Naive thymus-derived CD4-positive, alpha-beta T cell (primary cell): ENCODE results near the gene IGFN1. TPM values are rescaled to one million over a fixed set of nuclear protein-coding genes. Genes with fewer than 3 reads are reported as not detected.

Source experiments
- ATAC-seq: fragments of 150-1000 bp; cut with Tn5 transposase; 2 replicates; pipeline ENCODE4 v1.10.0; 2021; ENCODE audit warnings: mild to moderate bottlenecking, moderate library complexity
- CTCF ChIA-PET: fragments of 350-600 bp; sonication (Branson Sonifier 250); formaldehyde crosslinking; loops from one replicate; lab custom pipeline; 2021; ENCODE audit warnings: antibody characterized with exemption; lab: Charles Lee
- POLR2A ChIA-PET: fragments of 350-600 bp; sonication (Branson Sonifier 250); formaldehyde crosslinking; loops from one replicate; lab custom pipeline; 2021; ENCODE audit warnings: antibody characterized with exemption, inconsistent platforms; lab: Charles Lee
- DNase-seq, 9 donors: peaks; one replicate each; pipeline versions ENCODE4 v3.0.0 to v3.0.0-alpha.2; 2020 to 2022; ENCODE audit warnings: mixed read lengths in 1 of 9
- H3K27ac ChIP-seq: one replicate; pipeline ENCODE4 v1.7.0; 2013; ENCODE audit warnings: mild to moderate bottlenecking, low read depth, low read length, moderate library complexity
- H3K27me3 ChIP-seq, 2 donors: one replicate each; pipeline ENCODE4 v1.7.0; 2013; ENCODE audit warnings: low read length in 2 of 2, mild to moderate bottlenecking in 2 of 2, moderate library complexity in 2 of 2; ENCODE audit not compliant: control insufficient read depth in 2 of 2, insufficient read depth in 2 of 2
- H3K36me3 ChIP-seq, 3 experiments: 1 replicate in 2 of 3; 2 replicates in 1 of 3; pipeline ENCODE4 v1.7.0; 2013; ENCODE audit warnings: low read length in 3 of 3, mild to moderate bottlenecking in 3 of 3, moderate library complexity in 1 of 3; ENCODE audit not compliant: insufficient read depth in 3 of 3, control insufficient read depth in 2 of 3
- H3K4me1 ChIP-seq, 2 donors: one replicate each; pipeline ENCODE4 v1.7.0; 2013; ENCODE audit warnings: low read length in 2 of 2, mild to moderate bottlenecking in 2 of 2, moderate library complexity in 1 of 2; ENCODE audit not compliant: control insufficient read depth in 2 of 2, insufficient read depth in 2 of 2
- H3K4me3 ChIP-seq: 2 replicates; pipeline ENCODE4 v1.7.0; 2013; ENCODE audit warnings: mild to moderate bottlenecking, low read length
- H3K9me3 ChIP-seq, 3 experiments: 1 replicate in 2 of 3; 2 replicates in 1 of 3; pipeline ENCODE4 v1.7.0; 2013; ENCODE audit warnings: low read length in 3 of 3; ENCODE audit not compliant: control insufficient read depth in 2 of 3
- H3K27ac Mint-ChIP-seq, 9 donors: one replicate each; pipeline ENCODE4 v1.8.0; 2020 to 2022; ENCODE audit warnings: mixed read lengths in 9 of 9, mild to moderate bottlenecking in 8 of 9, moderate library complexity in 5 of 9, inconsistent platforms in 2 of 9
- H3K27me3 Mint-ChIP-seq, 5 donors: one replicate each; pipeline ENCODE4 v1.8.0; 2021 to 2022; ENCODE audit warnings: mixed read lengths in 5 of 5, mild to moderate bottlenecking in 1 of 5
- H3K36me3 Mint-ChIP-seq, 5 donors: one replicate each; pipeline ENCODE4 v1.8.0; 2020 to 2022; ENCODE audit warnings: mixed read lengths in 5 of 5, mild to moderate bottlenecking in 3 of 5, inconsistent platforms in 1 of 5
- H3K4me1 Mint-ChIP-seq, 7 donors: one replicate each; pipeline ENCODE4 v1.8.0; 2020 to 2022; ENCODE audit warnings: mixed read lengths in 7 of 7, mild to moderate bottlenecking in 3 of 7, inconsistent platforms in 1 of 7
- H3K4me3 Mint-ChIP-seq, 10 donors: one replicate each; pipeline ENCODE4 v1.8.0; 2020 to 2022; ENCODE audit warnings: mild to moderate bottlenecking in 10 of 10, mixed read lengths in 10 of 10, moderate library complexity in 6 of 10, inconsistent platforms in 2 of 10
- H3K9me3 Mint-ChIP-seq, 11 donors: one replicate each; pipeline ENCODE4 v1.8.0; 2020 to 2022; ENCODE audit warnings: mixed read lengths in 11 of 11, mild to moderate bottlenecking in 4 of 11, inconsistent platforms in 1 of 11, moderate library complexity in 1 of 11
- intact Hi-C, 2 donors: fragments of 100-400 bp; cut with micrococcal nuclease; formaldehyde crosslinking; loops; one replicate each; pipeline ENCODE4 v1.15.1; 2023
- polyA plus RNA-seq, 2 donors: library from polyadenylated mRNA; unstranded; fragments of 300-500 nt; fragmentation: Illumina TruSeq; gene quantifications; one replicate each; pipeline ENCODE4 v1.2.3, GENCODE V29; 2021
- total RNA-seq, 6 experiments: library from RNA in 5 of 6; stranded (reverse) in 5 of 6; gene quantifications; 1 replicate in 5 of 6; 2 replicates in 1 of 6; pipeline ENCODE4 v1.2.3 and lab custom pipeline; 2021 to 2026

Gene IGFN1
- total and polyA plus RNA-seq, 7 experiments from 2014 or later = not detected

DNA sequence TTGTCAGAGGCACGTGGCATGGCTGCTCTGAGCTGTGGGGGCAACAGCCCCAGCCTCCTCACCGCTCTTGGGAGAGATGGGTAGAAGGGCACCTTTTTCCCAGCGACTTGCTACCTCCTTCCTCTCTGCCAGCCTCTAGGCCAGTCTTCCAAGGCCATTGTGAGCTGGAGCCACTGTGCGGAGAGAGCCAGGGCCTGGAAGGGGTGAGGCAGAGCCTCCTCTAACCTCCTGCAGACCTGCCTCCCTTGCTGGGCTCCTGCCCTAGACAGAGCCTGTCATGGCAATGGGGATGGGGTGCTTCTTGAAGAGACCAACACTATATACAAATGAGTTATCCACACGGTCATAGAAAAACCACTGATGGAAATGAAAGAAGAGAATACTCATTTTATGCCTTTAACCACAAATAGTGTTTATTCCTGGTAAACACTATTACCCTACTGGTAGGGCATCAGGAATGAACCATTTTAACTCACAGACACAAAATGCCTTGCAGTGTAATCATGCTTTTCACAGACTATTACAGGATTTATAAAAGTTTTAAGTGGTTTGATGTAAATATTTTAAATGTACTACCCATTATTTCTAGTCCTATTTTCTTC, 5.0 kb upstream of the IGFN1 start:
- intact Hi-C loops = no loop called here
- no peak overlapping the region for H3K4me3 ChIP-seq
- H3K9me3 ChIP-seq = no peaks in the 10 kb centered on the region
- H3K4me3 Mint-ChIP-seq = no peak overlapping the region
- POLR2A ChIA-PET = no interaction called here
- CTCF ChIA-PET = no interaction called here
- DNase-seq (no peak), ATAC-seq (peak; percentile 31)
- H3K27me3 ChIP-seq = no peaks in the 10 kb centered on the region
- peaks cover 0 to 1% (median 0%) of the 10 kb centered on the region in 7 donors for H3K4me1 Mint-ChIP-seq
- H3K27ac ChIP-seq = no peak overlapping the region
- no peaks in the 10 kb centered on the region for H3K36me3 Mint-ChIP-seq
- H3K4me1 ChIP-seq = no peaks in the 10 kb centered on the region
- peaks cover 10 to 40% (median 15%) of the 10 kb centered on the region in 5 donors for H3K27me3 Mint-ChIP-seq
- H3K27ac Mint-ChIP-seq = no peak overlapping the region
- H3K9me3 Mint-ChIP-seq = no peaks in the 10 kb centered on the region
- H3K36me3 ChIP-seq = no peaks in the 10 kb centered on the region

DNA sequence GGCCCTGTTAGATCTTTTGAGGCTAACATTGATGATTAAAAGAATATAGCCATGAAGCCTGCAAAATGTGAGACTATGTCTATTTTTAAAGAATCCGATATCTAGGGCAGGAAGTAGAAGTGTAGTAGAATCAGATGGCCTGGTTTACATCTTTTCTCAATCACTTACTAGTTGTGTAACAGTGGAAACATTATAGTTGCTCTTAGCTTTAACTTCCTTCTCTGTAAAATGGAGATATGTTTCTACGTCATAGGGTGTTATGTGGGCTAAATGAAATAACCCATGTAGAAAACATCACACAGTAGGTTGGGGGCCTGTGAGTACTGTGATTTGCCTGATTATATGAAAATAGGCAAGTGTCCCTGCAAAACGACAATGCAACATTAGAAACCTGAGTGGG, 4.4 kb upstream of the IGFN1 start:
- POLR2A ChIA-PET = no interaction called here
- no peak overlapping the region for H3K4me3 Mint-ChIP-seq
- H3K36me3 ChIP-seq = no peaks in the 10 kb centered on the region
- peaks cover 0 to 1% (median 0%) of the 10 kb centered on the region in 7 donors for H3K4me1 Mint-ChIP-seq
- peak; percentile 52 for ATAC-seq
- intact Hi-C loops = no loop called here
- DNase-seq = no peak
- H3K27me3 ChIP-seq = no peaks in the 10 kb centered on the region
- H3K9me3 ChIP-seq = no peaks in the 10 kb centered on the region
- H3K4me3 ChIP-seq = no peak overlapping the region
- CTCF ChIA-PET = no interaction called here
- H3K4me1 ChIP-seq = no peaks in the 10 kb centered on the region
- no peaks in the 10 kb centered on the region for H3K9me3 Mint-ChIP-seq
- H3K36me3 Mint-ChIP-seq = no peaks in the 10 kb centered on the region
- H3K27ac Mint-ChIP-seq = no peak overlapping the region
- peaks cover 11 to 39% (median 15%) of the 10 kb centered on the region in 5 donors for H3K27me3 Mint-ChIP-seq
- H3K27ac ChIP-seq = no peak overlapping the region

DNA sequence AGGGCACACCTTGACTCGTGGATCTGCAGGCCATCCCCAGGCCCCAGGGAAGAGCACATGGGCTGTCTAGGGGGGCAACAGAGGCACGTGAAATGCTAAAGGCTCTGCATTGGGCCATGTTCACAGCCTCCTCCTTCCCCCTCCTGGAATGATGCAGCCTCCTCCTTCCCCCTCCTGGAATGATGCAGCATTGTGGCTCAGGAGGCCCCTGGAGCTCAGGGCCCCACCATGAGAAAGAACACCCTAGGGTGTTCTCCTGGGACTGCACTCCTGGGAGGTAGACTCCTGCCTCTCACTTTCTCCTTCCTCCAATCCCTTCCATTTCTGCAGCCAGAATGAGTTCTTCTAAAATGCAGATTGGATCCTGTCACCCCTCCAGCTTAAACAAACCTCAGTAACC, 1.5 kb upstream of the IGFN1 start:
- no peaks in the 10 kb centered on the region for H3K9me3 Mint-ChIP-seq
- H3K4me1 Mint-ChIP-seq = peaks cover 0 to 1% (median 0%) of the 10 kb centered on the region in 7 donors

DNA sequence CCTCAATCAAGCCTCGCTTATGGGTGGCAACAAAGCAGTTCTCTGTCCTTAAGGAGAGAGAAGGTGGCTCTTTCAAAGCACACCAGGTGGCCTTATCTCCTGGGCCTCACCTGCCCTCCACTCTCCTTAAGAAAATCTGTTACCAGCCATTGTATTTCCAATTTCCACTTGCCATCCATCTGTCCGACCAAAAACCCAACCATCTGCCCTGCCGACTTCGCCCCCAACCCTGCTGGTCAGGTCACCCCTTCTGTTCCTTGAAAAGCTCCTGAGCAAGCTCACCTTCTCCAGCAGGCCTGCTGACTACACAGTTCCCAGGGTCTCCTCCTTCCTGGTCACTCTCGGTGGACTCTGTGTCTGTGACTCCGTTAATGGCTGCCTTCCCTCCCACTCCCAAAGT, 619 bp upstream of the IGFN1 start:
- no peak overlapping the region for H3K27ac ChIP-seq
- DNase-seq (no peak), ATAC-seq (no peak)
- no peak overlapping the region for H3K4me3 ChIP-seq
- H3K4me1 ChIP-seq = no peaks in the 10 kb centered on the region
- H3K36me3 ChIP-seq = no peaks in the 10 kb centered on the region
- no peaks in the 10 kb centered on the region for H3K27me3 ChIP-seq
- H3K9me3 ChIP-seq = no peaks in the 10 kb centered on the region
- H3K27me3 Mint-ChIP-seq = peaks cover 6 to 20% (median 15%) of the 10 kb centered on the region in 5 donors
- CTCF ChIA-PET = no interaction called here
- no peak overlapping the region for H3K27ac Mint-ChIP-seq
- no peak overlapping the region for H3K4me3 Mint-ChIP-seq
- intact Hi-C loops = no loop called here
- H3K9me3 Mint-ChIP-seq = no peaks in the 10 kb centered on the region
- no peaks in the 10 kb centered on the region for H3K36me3 Mint-ChIP-seq
- POLR2A ChIA-PET = no interaction called here
- no peaks in the 10 kb centered on the region for H3K4me1 Mint-ChIP-seq

More for the DNA sequence above, 1.5 kb upstream of the IGFN1 start:
- H3K9me3 ChIP-seq = no peaks in the 10 kb centered on the region
- H3K4me3 ChIP-seq = no peak overlapping the region
- Mint-ChIP-seq H3K4me3 (no peak overlapping the region), H3K27ac (peak overlapping the region in 1 of 9 donors; percentile 15), H3K36me3 (no peaks in the 10 kb centered on the region), H3K27me3 (peaks cover 6 to 29% (median 15%) of the 10 kb centered on the region in 5 donors)
- no peaks in the 10 kb centered on the region for H3K4me1 ChIP-seq
- POLR2A ChIA-PET = no interaction called here
- intact Hi-C loops = no loop called here
- ATAC-seq = no peak
- CTCF ChIA-PET = no interaction called here
- H3K27me3 ChIP-seq = no peaks in the 10 kb centered on the region
- no peak for DNase-seq
- no peaks in the 10 kb centered on the region for H3K36me3 ChIP-seq
- no peak overlapping the region for H3K27ac ChIP-seq

DNA sequence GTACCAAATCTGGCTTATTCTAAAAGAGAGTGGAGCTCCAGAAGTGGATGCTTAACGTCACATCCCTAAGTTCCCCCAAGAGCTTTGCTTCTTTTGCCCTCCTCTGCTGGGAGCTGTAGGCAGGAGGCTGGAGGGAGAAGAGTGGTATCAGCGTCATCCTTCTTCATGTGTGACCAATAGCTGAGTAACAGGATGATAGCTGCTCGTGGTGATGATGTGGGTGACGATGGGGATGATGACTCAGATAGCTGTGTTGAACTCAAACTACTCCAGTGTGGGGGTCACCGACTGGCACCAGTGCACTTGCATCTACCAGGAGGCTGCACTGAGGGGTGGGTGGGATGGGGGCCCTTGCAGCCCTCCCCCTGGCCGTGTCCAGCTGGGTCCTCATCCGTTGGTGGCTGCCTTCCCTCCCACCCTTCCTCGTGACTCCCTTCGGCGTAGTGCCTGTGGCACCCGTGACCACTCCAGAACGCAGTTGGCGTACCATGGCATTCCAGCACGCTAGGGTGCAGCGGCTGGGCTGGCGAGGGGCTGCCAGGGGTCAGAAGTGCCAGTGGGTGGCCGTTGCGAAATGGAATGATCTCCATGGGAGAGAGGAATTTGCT, 1.1 kb downstream of the IGFN1 start:
- ATAC-seq (peak; percentile 57), DNase-seq (peak in 1 of 9 donors; percentile 26)
- Histone ChIP-seq H3K27ac (no peak overlapping the region), H3K4me1 (no peaks in the 10 kb centered on the region), H3K4me3 (no peak overlapping the region), H3K36me3 (no peaks in the 10 kb centered on the region), H3K9me3 (no peaks in the 10 kb centered on the region), H3K27me3 (no peaks in the 10 kb centered on the region)
- H3K27ac Mint-ChIP-seq = no peak overlapping the region
- no peaks in the 10 kb centered on the region for H3K36me3 Mint-ChIP-seq
- POLR2A ChIA-PET = no interaction called here
- intact Hi-C loops = no loop called here
- H3K4me1 Mint-ChIP-seq = no peaks in the 10 kb centered on the region
- CTCF ChIA-PET = no interaction called here
- H3K27me3 Mint-ChIP-seq = peaks cover 6 to 20% (median 15%) of the 10 kb centered on the region in 5 donors
- H3K4me3 Mint-ChIP-seq = no peak overlapping the region
- H3K9me3 Mint-ChIP-seq = no peaks in the 10 kb centered on the region

DNA sequence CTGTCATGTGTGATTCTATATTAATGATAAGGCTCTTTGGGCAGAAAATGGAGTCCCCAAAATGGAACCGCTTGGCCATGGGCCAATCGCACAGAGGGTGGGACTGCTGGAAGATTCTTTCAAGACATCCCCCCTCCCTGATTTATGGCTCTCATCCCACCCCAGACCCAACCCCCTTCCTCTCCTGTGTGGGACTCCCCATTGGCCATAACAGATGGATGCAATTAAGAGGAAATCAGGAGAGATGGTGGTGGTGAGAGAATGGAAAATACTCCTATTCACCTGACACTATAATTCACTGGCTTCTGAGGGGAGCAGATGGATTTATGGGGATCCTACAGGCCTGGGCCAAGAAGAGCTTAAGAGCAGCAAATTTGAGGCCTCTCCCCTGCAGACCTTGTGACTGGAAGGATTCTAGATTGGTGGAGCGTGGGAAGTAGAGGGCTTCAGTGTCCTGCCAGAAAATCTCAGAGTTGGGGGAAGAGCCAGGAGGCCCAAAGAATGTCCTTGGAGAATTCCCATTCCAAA, 1.7 kb downstream of the IGFN1 start:
- CTCF ChIA-PET = no interaction called here
- DNase-seq = no peak
- intact Hi-C loops = no loop called here

GRCh38 chr1:201194046-201194445, 3.4 kb downstream of the IGFN1 start:
- Histone ChIP-seq H3K4me3 (no peak overlapping the region), H3K27me3 (no peaks in the 10 kb centered on the region), H3K36me3 (no peaks in the 10 kb centered on the region), H3K27ac (no peak overlapping the region), H3K9me3 (no peaks in the 10 kb centered on the region), H3K4me1 (no peaks in the 10 kb centered on the region)
- H3K9me3 Mint-ChIP-seq = no peaks in the 10 kb centered on the region
- DNase-seq (no peak), ATAC-seq (no peak)
- H3K27me3 Mint-ChIP-seq = peaks cover 5 to 16% (median 15%) of the 10 kb centered on the region in 5 donors
- ChIA-PET POLR2A (no interaction called here), CTCF (no interaction called here)
- intact Hi-C loops = no loop called here
- no peak overlapping the region for H3K27ac Mint-ChIP-seq
- H3K4me3 Mint-ChIP-seq = no peak overlapping the region
- no peaks in the 10 kb centered on the region for H3K36me3 Mint-ChIP-seq
- no peaks in the 10 kb centered on the region for H3K4me1 Mint-ChIP-seq

More for the DNA sequence above, 1.7 kb downstream of the IGFN1 start:
- Mint-ChIP-seq H3K9me3 (no peaks in the 10 kb centered on the region), H3K27me3 (peaks cover 6 to 20% (median 15%) of the 10 kb centered on the region in 5 donors), H3K27ac (no peak overlapping the region), H3K4me3 (no peak overlapping the region), H3K36me3 (no peaks in the 10 kb centered on the region), H3K4me1 (no peaks in the 10 kb centered on the region)
- H3K4me3 ChIP-seq = no peak overlapping the region
- no peaks in the 10 kb centered on the region for H3K27me3 ChIP-seq
- H3K36me3 ChIP-seq = no peaks in the 10 kb centered on the region
- no peak for ATAC-seq
- H3K9me3 ChIP-seq = no peaks in the 10 kb centered on the region
- no peak overlapping the region for H3K27ac ChIP-seq
- no peaks in the 10 kb centered on the region for H3K4me1 ChIP-seq
- POLR2A ChIA-PET = no interaction called here
